GM12865 (cell line): ENCODE measurements around the gene WRAP73.
A peak's percentile ranks its signal among the peaks of the same experiment; 100 is the strongest.

Source experiments
- DNase-seq: peaks from one replicate; pipeline ENCODE4 v3.0.0; 2010; ENCODE audit warnings: low read depth
- H3K4me3 ChIP-seq: 2 replicates; pipeline ENCODE4 v1.5.1; 2011; ENCODE audit warnings: mild to moderate bottlenecking, low read depth, low read length, control low read depth
- TF ChIP-seq, protein P1 (sequence below): IDR thresholded peaks from 2 replicates; pipeline ENCODE4 v1.5.1; 2011; ENCODE audit warnings: low read length, control low read depth, low read depth, inconsistent platforms; ENCODE audit not compliant: insufficient read depth; ENCODE audit errors: missing control alignments

WRAP73 gene, protein sequence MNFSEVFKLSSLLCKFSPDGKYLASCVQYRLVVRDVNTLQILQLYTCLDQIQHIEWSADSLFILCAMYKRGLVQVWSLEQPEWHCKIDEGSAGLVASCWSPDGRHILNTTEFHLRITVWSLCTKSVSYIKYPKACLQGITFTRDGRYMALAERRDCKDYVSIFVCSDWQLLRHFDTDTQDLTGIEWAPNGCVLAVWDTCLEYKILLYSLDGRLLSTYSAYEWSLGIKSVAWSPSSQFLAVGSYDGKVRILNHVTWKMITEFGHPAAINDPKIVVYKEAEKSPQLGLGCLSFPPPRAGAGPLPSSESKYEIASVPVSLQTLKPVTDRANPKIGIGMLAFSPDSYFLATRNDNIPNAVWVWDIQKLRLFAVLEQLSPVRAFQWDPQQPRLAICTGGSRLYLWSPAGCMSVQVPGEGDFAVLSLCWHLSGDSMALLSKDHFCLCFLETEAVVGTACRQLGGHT

DNA sequence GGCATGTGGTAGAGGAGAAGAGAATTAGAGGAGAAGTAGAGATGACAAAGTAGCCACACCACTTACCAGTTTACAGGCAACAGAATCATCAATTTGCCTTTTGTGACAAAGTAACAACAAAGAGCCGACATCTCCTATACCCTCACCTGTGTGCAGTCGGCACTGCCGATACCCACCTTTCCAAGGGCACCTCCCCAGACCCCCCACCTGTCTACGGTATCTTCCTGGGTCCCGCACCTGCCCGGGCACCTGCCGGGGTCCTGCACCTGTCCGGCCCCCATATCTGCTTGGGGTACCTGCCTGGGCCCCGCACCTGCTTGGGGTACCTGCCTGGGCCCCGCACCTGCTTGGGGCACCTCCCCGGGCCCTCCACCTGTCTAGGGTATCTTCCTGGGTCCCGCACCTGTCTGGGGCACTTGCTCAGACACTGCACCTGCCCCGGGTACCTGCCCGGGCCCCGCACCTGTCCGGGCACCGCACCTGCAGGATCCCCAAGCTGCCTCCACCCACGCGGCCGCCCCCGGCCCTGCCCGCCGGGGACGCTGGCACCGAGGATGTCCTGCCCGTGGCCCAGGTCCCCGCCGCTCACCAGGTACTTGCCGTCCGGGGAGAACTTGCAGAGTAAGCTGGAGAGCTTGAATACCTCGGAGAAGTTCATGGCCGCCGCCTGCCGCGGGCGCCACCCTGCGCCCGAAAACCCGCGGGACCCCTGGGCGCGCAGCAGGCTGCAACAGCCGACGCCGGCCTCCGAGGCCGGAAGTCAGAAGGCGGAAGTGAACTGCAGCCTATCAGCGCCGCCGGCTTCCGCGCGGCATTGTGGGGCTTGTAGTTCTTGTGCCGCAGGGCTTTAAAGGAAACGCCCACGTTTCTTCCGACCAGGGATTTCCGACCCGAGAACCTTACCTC, at the start of gene WRAP73:
WRAP73 (minus strand) TSS at position 762 of the 906 bp plus-strand sequence; CDS start at position 658, 104 bp downstream.
- TF ChIP-seq, protein P1, sequence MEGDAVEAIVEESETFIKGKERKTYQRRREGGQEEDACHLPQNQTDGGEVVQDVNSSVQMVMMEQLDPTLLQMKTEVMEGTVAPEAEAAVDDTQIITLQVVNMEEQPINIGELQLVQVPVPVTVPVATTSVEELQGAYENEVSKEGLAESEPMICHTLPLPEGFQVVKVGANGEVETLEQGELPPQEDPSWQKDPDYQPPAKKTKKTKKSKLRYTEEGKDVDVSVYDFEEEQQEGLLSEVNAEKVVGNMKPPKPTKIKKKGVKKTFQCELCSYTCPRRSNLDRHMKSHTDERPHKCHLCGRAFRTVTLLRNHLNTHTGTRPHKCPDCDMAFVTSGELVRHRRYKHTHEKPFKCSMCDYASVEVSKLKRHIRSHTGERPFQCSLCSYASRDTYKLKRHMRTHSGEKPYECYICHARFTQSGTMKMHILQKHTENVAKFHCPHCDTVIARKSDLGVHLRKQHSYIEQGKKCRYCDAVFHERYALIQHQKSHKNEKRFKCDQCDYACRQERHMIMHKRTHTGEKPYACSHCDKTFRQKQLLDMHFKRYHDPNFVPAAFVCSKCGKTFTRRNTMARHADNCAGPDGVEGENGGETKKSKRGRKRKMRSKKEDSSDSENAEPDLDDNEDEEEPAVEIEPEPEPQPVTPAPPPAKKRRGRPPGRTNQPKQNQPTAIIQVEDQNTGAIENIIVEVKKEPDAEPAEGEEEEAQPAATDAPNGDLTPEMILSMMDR: peak; percentile 35
- peak within 1 kb of the TSS; percentile 91 for H3K4me3 ChIP-seq
- peak; percentile 97 for DNase-seq

DNA sequence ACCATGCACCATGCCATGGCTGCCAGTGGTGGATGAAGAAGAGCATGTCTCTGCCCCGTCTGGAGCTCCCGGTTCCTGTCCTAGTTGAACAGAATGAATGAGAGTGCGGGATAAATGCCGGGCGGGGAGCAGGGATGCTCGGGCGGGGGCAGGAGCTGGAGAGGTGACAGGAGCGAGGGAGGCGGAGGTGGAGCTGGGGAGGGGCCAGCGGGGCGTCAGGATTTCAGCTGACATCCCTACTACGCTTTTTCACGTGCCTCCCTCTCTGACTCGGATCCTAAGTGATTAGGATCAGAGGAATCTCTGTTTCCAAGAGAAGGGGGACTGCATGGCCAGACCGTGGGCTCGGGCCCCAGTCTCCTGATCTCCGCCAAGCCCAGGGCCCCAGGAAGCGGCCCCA, 49.7 kb upstream of the WRAP73 start:
- DNase-seq: no peak
- no peak overlapping the region for H3K4me3 ChIP-seq
- TF ChIP-seq, protein P1: no peak

DNA sequence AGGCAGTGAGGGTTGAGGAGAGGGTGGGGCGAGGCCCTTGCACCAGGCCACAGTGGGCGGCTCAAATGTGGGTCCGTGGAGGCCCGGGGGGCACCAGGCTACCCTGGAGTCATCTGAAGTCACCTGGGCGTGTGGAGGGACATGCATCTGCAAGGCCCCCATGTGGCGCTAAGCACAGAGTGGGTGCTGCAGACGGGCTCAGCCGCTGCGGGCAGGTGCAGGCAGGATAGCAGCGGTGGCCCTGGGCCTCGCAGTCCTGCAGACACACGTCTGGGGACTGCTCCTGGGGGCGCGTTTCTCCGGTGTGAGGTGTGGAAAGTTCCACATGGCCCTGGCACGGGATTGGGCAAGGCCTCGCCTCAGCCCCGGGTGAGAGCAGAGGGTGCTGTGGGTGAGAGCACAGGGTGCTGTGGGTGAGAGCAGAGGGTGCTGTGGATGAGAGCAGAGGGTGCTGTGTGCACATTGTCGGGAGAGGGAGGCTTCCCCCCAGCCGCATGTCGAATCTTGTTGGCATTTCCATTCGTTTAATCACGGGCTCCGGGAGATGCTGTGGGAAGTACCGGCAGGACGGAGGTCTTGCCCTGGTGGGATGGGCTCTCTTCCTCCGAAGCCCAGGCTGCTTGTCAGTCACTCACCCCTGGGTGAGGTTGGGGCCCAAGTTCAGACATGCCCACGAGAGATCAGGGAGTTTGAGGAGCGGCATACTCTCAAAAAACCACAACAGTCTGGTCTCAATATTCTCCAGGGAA, 48.9 kb upstream of the WRAP73 start:
- DNase-seq: no peak
- TF ChIP-seq, protein P1: no peak
- H3K4me3 ChIP-seq: no peak overlapping the region

DNA sequence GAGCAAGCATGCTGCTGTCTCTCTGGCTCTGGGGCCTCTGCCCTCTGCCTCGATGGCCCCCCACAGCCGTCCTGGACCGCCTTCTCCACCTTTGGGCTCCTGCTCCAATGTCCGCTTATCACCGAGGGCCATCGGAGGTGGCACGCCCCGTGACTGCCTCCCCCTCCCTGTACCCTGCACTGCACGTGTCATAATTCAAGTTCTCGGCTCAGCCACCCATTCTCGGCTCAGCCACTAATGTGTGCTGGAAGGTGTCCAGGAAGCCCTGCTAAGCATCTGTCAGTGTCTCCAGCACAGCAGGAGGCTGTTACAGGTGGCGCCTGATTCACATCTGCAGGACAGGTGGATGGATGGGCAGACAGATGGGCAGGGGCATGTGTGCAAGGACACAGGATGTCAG, 47.9 kb upstream of the WRAP73 start:
- DNase-seq: no peak
- no peak overlapping the region for H3K4me3 ChIP-seq
- TF ChIP-seq, protein P1: no peak

DNA sequence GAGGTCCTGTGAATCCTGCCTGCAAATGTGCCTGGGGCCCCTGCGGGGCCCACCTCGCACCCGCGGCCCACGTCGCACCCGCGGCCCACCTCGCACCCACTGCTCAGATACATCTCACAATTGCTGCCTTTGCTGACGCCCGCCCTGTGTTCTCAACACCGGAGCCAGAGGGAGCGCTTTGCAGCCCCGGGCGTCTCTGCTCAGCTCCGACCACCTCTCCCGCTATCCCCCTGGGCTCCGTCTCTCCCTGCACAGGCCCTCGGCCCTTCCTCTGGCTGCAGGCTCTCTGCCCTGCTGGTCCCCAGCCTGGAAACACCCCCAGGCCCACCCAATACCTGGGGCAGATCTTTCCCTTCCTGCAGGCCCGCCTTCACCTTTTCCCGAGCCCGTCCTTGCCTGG, 47.2 kb upstream of the WRAP73 start:
- no peak overlapping the region for H3K4me3 ChIP-seq
- DNase-seq: no peak
- TF ChIP-seq, protein P1: no peak

DNA sequence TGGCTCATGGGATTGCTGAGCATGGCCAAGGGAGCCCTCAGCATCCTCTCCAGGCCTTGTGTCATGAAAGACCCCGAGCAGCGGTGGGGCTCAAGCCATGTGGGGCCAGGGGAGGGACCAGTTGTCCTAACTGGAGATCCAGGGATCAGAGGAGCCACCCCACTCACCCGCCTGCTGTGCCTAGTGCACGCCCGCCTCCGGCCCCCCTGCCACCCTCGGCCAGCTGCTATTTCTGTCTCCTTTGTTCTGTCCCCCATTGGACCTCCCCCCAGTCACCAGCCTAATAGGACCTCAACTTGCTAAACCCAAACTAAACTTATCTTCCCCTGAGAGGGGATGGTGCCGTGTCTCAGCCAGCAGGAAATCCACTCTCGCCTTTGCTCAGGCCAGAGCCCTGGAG, 46.8 kb upstream of the WRAP73 start:
- no peak overlapping the region for H3K4me3 ChIP-seq
- no peak for DNase-seq
- TF ChIP-seq, protein P1: no peak
